ENCODE data around the gene IGFBP4. TPM values are rescaled to one million over a fixed set of nuclear protein-coding genes. Genes with fewer than 3 reads are reported as not detected.

IGFBP4 gene
- 13.8 TPM for total RNA-seq

GRCh38 chr17:40443196-40443987 is at the start of gene IGFBP4:
IGFBP4 (plus strand) TSS chr17:40443450; CDS start chr17:40443736, 286 bp downstream.

GRCh38 chr17:40417609-40418427 is 25.4 kb upstream of the IGFBP4 start, which contains the start of gene TOP2A:
TOP2A (minus strand) TSS chr17:40417896; CDS start chr17:40417791, 105 bp downstream.

GRCh38 chr17:40501499-40501911 is 58.3 kb downstream of the IGFBP4 start, which contains the start of gene TNS4:
TNS4 (minus strand) TSS chr17:40501623; CDS start chr17:40496425, 5,198 bp downstream.

Other genes starting within 250 kb of the IGFBP4 start
- 8.8 TPM for gene WIPF2, start 224.1 kb upstream of the IGFBP4 start, total RNA-seq
- 4.8 TPM for gene CDC6, start 155.6 kb upstream of the IGFBP4 start, total RNA-seq
- gene RARA, start 134.3 kb upstream of the IGFBP4 start, total RNA-seq, result 8.5 TPM
- not detected for gene GJD3, start 78.7 kb upstream of the IGFBP4 start, total RNA-seq
- gene TOP2A, start 25.6 kb upstream of the IGFBP4 start, total RNA-seq, result 38.5 TPM
- not detected for gene TNS4, start 58.2 kb downstream of the IGFBP4 start, total RNA-seq
- not detected for gene CCR7, start 122.0 kb downstream of the IGFBP4 start, total RNA-seq
- 95.5 TPM for gene SMARCE1, start 204.4 kb downstream of the IGFBP4 start, total RNA-seq
- 18.7 TPM for gene KRT222, start 221.7 kb downstream of the IGFBP4 start, total RNA-seq